HEK293 (cell line): ENCODE results near the gene SLC2A4.

ENCODE experiments used
- CTCF ChIA-PET: fragments of 350-600 bp; formaldehyde crosslinking; extraction: SDS; loops from one replicate; lab custom pipeline; 2021; ENCODE audit warnings: antibody characterized with exemption; lab: Yijun Ruan, JAX
- POLR2A ChIA-PET: fragments of 300-600 bp; formaldehyde crosslinking; extraction: SDS; loops from one replicate; lab custom pipeline; 2020; ENCODE audit warnings: antibody characterized with exemption, inconsistent platforms; lab: Yijun Ruan, JAX
- H3K27ac ChIP-seq: fragments of 200-500 bp; sonication (Bioruptor generic); 2 replicates; pipeline ENCODE4 v1.5.1; 2014; ENCODE audit warnings: low read depth, low read length, control low read depth, inconsistent platforms; ENCODE audit errors: extremely low read depth
- H3K36me3 ChIP-seq, 2 experiments: fragments of 200-500 bp in 1 of 2; sonication (Bioruptor generic) in 1 of 2; 1 replicate in 1 of 2; 2 replicates in 1 of 2; pipeline ENCODE4 v1.5.1; 2014 to 2017; ENCODE audit warnings: inconsistent platforms in 2 of 2, low read length in 2 of 2; ENCODE audit not compliant: control insufficient read depth in 2 of 2, insufficient read depth in 1 of 2
- H3K4me1 ChIP-seq: fragments of 200-500 bp; sonication (Bioruptor generic); 2 replicates; pipeline ENCODE4 v1.5.1; 2014; ENCODE audit warnings: mild to moderate bottlenecking, low read length, inconsistent platforms; ENCODE audit not compliant: control insufficient read depth, insufficient read depth
- H3K4me3 ChIP-seq: 2 replicates; pipeline ENCODE4 v1.5.1; 2011; ENCODE audit warnings: low read depth, mild to moderate bottlenecking, control low read depth, low read length, moderate library complexity
- H3K9me3 ChIP-seq: fragments of 200-500 bp; sonication (Bioruptor generic); 2 replicates; pipeline ENCODE4 v1.5.1; 2014; ENCODE audit warnings: low read depth, low read length, inconsistent platforms; ENCODE audit not compliant: control insufficient read depth, insufficient read depth
- GLIS1 ChIP-seq: fragments of 450-650 bp; formaldehyde crosslinking; IDR thresholded peaks from 2 replicates; pipeline ENCODE4 v1.5.1; 2016; ENCODE audit warnings: missing biosample characterization, missing genetic modification characterization
- IKZF3 ChIP-seq: fragments of 450-650 bp; IDR thresholded peaks from 2 replicates; pipeline ENCODE4 v1.5.0; 2018; ENCODE audit warnings: missing biosample characterization, mild to moderate bottlenecking, missing genetic modification characterization, moderate library complexity
- KLF10 ChIP-seq: fragments of 450-650 bp; IDR thresholded peaks from 2 replicates; pipeline ENCODE4 v1.5.1; 2018; ENCODE audit warnings: missing biosample characterization, mild to moderate bottlenecking, missing genetic modification characterization
- PRDM4 ChIP-seq: fragments of 450-650 bp; formaldehyde crosslinking; IDR thresholded peaks from 2 replicates; pipeline ENCODE4 v1.5.1; 2017; ENCODE audit warnings: missing biosample characterization, missing genetic modification characterization
- RBAK ChIP-seq: fragments of 450-650 bp; formaldehyde crosslinking; IDR thresholded peaks from 2 replicates; pipeline ENCODE4 v1.5.1; 2016; ENCODE audit warnings: missing biosample characterization, missing genetic modification characterization
- ZBTB1 ChIP-seq: fragments of 450-650 bp; formaldehyde crosslinking; IDR thresholded peaks from 2 replicates; pipeline ENCODE4 v1.5.1; 2016; ENCODE audit warnings: missing biosample characterization, missing genetic modification characterization
- ZBTB8A ChIP-seq: fragments of 450-650 bp; formaldehyde crosslinking; IDR thresholded peaks from 2 replicates; pipeline ENCODE4 v1.5.1; 2016; ENCODE audit warnings: missing biosample characterization, missing genetic modification characterization
- ZFP3 ChIP-seq: fragments of 450-650 bp; formaldehyde crosslinking; IDR thresholded peaks from 2 replicates; pipeline ENCODE4 v1.5.1; 2016; ENCODE audit warnings: low read depth, missing biosample characterization, missing genetic modification characterization
- ZFP69B ChIP-seq: fragments of 450-650 bp; formaldehyde crosslinking; IDR thresholded peaks from 2 replicates; pipeline ENCODE4 v1.5.1; 2016; ENCODE audit warnings: missing biosample characterization, missing genetic modification characterization
- ZNF221 ChIP-seq: fragments of 450-650 bp; formaldehyde crosslinking; IDR thresholded peaks from 2 replicates; pipeline ENCODE4 v1.5.1; 2017; ENCODE audit warnings: missing biosample characterization, missing genetic modification characterization, borderline replicate concordance
- ZNF24 ChIP-seq: fragments of 450-650 bp; formaldehyde crosslinking; IDR thresholded peaks from 2 replicates; pipeline ENCODE4 v1.5.1; 2016; ENCODE audit warnings: missing biosample characterization, missing genetic modification characterization
- ZNF26 ChIP-seq: fragments of 450-650 bp; formaldehyde crosslinking; IDR thresholded peaks from 2 replicates; pipeline ENCODE4 v1.5.1; 2016; ENCODE audit warnings: missing biosample characterization, missing genetic modification characterization
- ZNF335 ChIP-seq: fragments of 450-650 bp; formaldehyde crosslinking; conservative IDR thresholded peaks from 2 replicates; pipeline ENCODE4 v1.5.1; 2016; ENCODE audit warnings: missing biosample characterization, missing genetic modification characterization
- ZNF354C ChIP-seq: fragments of 450-650 bp; formaldehyde crosslinking; IDR thresholded peaks from 2 replicates; pipeline ENCODE4 v1.5.1; 2016; ENCODE audit warnings: missing biosample characterization, missing genetic modification characterization, low read depth, borderline replicate concordance
- ZNF521 ChIP-seq: fragments of 450-650 bp; formaldehyde crosslinking; IDR thresholded peaks from 2 replicates; pipeline ENCODE4 v1.5.1; 2017; ENCODE audit warnings: missing biosample characterization, mild to moderate bottlenecking, missing genetic modification characterization
- ZNF548 ChIP-seq: fragments of 450-650 bp; formaldehyde crosslinking; IDR thresholded peaks from 2 replicates; pipeline ENCODE4 v1.5.1; 2016; ENCODE audit warnings: missing biosample characterization, missing genetic modification characterization
- ZNF561 ChIP-seq: fragments of 450-650 bp; IDR thresholded peaks from 2 replicates; pipeline ENCODE4 v1.5.1; 2018; ENCODE audit warnings: missing biosample characterization, missing genetic modification characterization, borderline replicate concordance
- ZNF596 ChIP-seq: fragments of 450-650 bp; IDR thresholded peaks from 2 replicates; pipeline ENCODE4 v1.5.0; 2018; ENCODE audit warnings: missing biosample characterization, mild to moderate bottlenecking, missing genetic modification characterization, moderate library complexity
- ZNF626 ChIP-seq: fragments of 450-650 bp; sonication (Bioruptor Pico); formaldehyde crosslinking; IDR thresholded peaks from 2 replicates; pipeline ENCODE4 v1.5.1; 2018; ENCODE audit warnings: missing biosample characterization, missing genetic modification characterization, inconsistent platforms
- ZNF664 ChIP-seq: fragments of 450-650 bp; formaldehyde crosslinking; IDR thresholded peaks from 2 replicates; pipeline ENCODE4 v1.5.1; 2016; ENCODE audit warnings: missing biosample characterization, missing genetic modification characterization
- ZNF76 ChIP-seq: fragments of 450-650 bp; formaldehyde crosslinking; IDR thresholded peaks from 2 replicates; pipeline ENCODE4; 2016; ENCODE audit warnings: low read depth, missing biosample characterization, missing genetic modification characterization, borderline replicate concordance
- ZNF776 ChIP-seq: fragments of 450-650 bp; formaldehyde crosslinking; IDR thresholded peaks from 2 replicates; pipeline ENCODE4 v1.5.0; 2017; ENCODE audit warnings: missing biosample characterization, missing genetic modification characterization, borderline replicate concordance
- ZSCAN5A ChIP-seq: fragments of 450-650 bp; formaldehyde crosslinking; IDR thresholded peaks from 2 replicates; pipeline ENCODE4 v1.5.1; 2016; ENCODE audit warnings: missing biosample characterization, missing genetic modification characterization

The SLC2A4 gene

GRCh38 chr17:7258731-7259554, 22.6 kb upstream of the SLC2A4 start (continued):
- TF ChIP-seq PRDM4 (tag by site-specific recombination) (no peak; the same call in 1 of the 2 replicates), GLIS1 (tag by site-specific recombination) (no peak)
- TF ChIP-seq, all 188 proteins: peak for 15

- TF ChIP-seq ZNF335, result 0 out of 2 replicates have a peak, but pooled peaks have one; percentile 36
- TF ChIP-seq ZNF626 (tag by site-specific recombination), result no peak
- no peak for TF ChIP-seq ZNF76
- TF ChIP-seq RBAK, result no peak
- no peak for TF ChIP-seq ZNF548 (tag by site-specific recombination)
- no peak for TF ChIP-seq ZNF221 (tag by site-specific recombination)
- POLR2A ChIA-PET, result interaction anchor here (0.5 to 0.9 kb wide), 4 partner anchors 22 to 296 kb away, joined by 3 to 4 read pairs (median 3); partner anchors contain the start of gene SLC2A4
Measured at GRCh38 chr17:7259555-7259889, 22.0 kb upstream of the SLC2A4 start.

GRCh38 chr17:7260151-7260550, 21.4 kb upstream of the SLC2A4 start:
- ChIA-PET CTCF (interaction anchor here (1.4 kb wide), 1 partner anchor 20 kb away, joined by 4 read pairs; no protein-coding TSS in a partner anchor), POLR2A (interaction anchor here (0.5 to 0.9 kb wide), 3 partner anchors 18 to 296 kb away, joined by 3 to 5 read pairs (median 3); partner anchors contain the start of gene GABARAP)
- H3K9me3 ChIP-seq, result no peaks in the 10 kb centered on the region
- peak overlapping the region; percentile 5; the same call in 1 of the 2 replicates for H3K27ac ChIP-seq
- H3K36me3 ChIP-seq, result peaks cover 26 to 54% of the 10 kb centered on the region in 2 experiments; a peak in 2 of 3 replicates
- H3K4me1 ChIP-seq, result peaks cover 18% of the 10 kb centered on the region
- no peak overlapping the region for H3K4me3 ChIP-seq
- no peak for TF ChIP-seq ZFP69B
- no peak for TF ChIP-seq ZFP3 (tag by site-specific recombination)
- TF ChIP-seq ZNF664, result no peak
- TF ChIP-seq ZNF548 (tag by site-specific recombination), result no peak
- TF ChIP-seq ZNF26 (tag by site-specific recombination), result no peak
- no peak for TF ChIP-seq ZNF354C (tag by site-specific recombination)
- TF ChIP-seq ZNF596 (tag by site-specific recombination), result no peak
- no peak for TF ChIP-seq ZBTB1
- TF ChIP-seq KLF10, result no peak
- no peak for TF ChIP-seq GLIS1 (tag by site-specific recombination)
- TF ChIP-seq ZNF561 (tag by site-specific recombination), result no peak
- no peak for TF ChIP-seq ZNF521
- TF ChIP-seq IKZF3, result no peak
- TF ChIP-seq ZNF776, result no peak
- no peak for TF ChIP-seq ZSCAN5A (tag by site-specific recombination)
- TF ChIP-seq ZNF24 (tag by site-specific recombination), result no peak
- TF ChIP-seq ZBTB8A, result no peak

More at GRCh38 chr17:7259555-7259889, 22.0 kb upstream of the SLC2A4 start:
- peaks cover 15% of the 10 kb centered on the region for H3K4me1 ChIP-seq
- peaks cover 33 to 60% of the 10 kb centered on the region in 2 experiments for H3K36me3 ChIP-seq
- H3K4me3 ChIP-seq, result no peak overlapping the region
- no peaks in the 10 kb centered on the region for H3K9me3 ChIP-seq
- H3K27ac ChIP-seq, result 0 out of 2 replicates have a peak overlapping the region, but pooled peaks have one; percentile 32
- CTCF ChIA-PET, result interaction anchor here (1.2 to 1.4 kb wide), 2 partner anchors 21 to 36 kb away, joined by 4 read pairs; no protein-coding TSS in a partner anchor
